ENCODE results near the gene GFPT1. TPM values are rescaled to one million over a fixed set of nuclear protein-coding genes. Genes with fewer than 3 reads are reported as not detected.

GFPT1 gene
- total and polyA plus RNA-seq, 9 of the 15 experiments (the other 6 are each of a cell fraction or from before 2014, with no cell fraction given): 6.6 to 38.3 (median 15.9) TPM

DNA sequence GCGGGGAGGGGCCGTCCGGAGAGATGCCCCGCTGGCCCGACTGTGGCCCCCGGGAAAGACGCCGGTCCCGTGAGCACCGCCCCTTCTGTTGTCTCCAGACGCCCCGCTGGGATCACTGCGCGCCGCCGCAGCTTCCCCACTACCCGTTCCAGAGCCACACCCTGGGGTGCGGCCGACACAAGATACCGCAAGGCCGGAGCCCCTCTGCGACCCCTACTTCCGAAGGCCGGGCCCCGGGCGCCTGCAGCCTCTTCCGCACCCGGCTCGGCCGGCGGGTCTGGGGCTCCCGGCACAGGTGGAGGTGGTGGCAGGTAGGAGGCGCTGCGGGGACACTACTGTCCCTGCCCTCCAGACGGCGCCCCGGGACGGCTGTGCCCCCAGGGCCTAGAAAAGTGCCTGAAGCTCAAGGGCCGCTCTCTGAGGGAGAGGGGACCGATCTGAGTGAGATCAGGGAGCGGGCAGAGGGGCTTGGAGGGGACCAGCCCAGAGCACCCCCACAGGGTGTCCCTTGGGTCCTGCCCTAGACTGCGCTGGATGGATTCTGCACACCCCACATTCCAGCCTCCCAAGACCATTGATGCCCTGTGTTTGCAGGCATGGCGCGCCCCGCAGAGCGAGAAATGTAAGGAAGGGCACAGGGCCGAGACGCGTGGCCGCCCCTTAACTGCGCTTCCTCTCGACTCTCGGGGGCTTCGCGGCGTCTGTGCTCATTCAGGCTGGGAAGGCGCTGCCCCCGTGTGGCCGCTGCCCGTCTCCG lies 80.0 kb downstream of the GFPT1 start (continued):
- TF ChIP-seq, protein P1, sequence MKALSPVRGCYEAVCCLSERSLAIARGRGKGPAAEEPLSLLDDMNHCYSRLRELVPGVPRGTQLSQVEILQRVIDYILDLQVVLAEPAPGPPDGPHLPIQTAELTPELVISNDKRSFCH (CRISPR knock-in tag; IDR thresholded peaks at IDR 0.05): no peak
- TF ChIP-seq, protein P1 (tag; IDR thresholded peaks at IDR 0.05): no peak
- peak; percentile 63; the same call in 1 of the 2 replicates for TF ChIP-seq NR2C2 (CRISPR knock-in tag; IDR thresholded peaks at IDR 0.05)
- no peak for TF ChIP-seq NR2C2 (tag; IDR thresholded peaks at IDR 0.05)
- no peak for TF ChIP-seq ZNF75A (CRISPR knock-in tag; IDR thresholded peaks at IDR 0.05)
- TF ChIP-seq GATAD2B (IDR thresholded peaks at IDR 0.05; ENCODE audit: borderline replicate concordance): no peak
- TF ChIP-seq MCM3 (IDR thresholded peaks at IDR 0.05): no peak
- TF ChIP-seq, protein P2, sequence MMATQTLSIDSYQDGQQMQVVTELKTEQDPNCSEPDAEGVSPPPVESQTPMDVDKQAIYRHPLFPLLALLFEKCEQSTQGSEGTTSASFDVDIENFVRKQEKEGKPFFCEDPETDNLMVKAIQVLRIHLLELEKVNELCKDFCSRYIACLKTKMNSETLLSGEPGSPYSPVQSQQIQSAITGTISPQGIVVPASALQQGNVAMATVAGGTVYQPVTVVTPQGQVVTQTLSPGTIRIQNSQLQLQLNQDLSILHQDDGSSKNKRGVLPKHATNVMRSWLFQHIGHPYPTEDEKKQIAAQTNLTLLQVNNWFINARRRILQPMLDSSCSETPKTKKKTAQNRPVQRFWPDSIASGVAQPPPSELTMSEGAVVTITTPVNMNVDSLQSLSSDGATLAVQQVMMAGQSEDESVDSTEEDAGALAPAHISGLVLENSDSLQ (IDR thresholded peaks at IDR 0.05): no peak
- TF ChIP-seq HDAC6 (IDR thresholded peaks at IDR 0.05; ENCODE audit: low read depth, low read length): no peak
- TF ChIP-seq NR1H2 (CRISPR knock-in tag; IDR thresholded peaks at IDR 0.05): 0 out of 2 replicates have a peak, but pooled peaks have one; percentile 41
- TF ChIP-seq, protein P3, sequence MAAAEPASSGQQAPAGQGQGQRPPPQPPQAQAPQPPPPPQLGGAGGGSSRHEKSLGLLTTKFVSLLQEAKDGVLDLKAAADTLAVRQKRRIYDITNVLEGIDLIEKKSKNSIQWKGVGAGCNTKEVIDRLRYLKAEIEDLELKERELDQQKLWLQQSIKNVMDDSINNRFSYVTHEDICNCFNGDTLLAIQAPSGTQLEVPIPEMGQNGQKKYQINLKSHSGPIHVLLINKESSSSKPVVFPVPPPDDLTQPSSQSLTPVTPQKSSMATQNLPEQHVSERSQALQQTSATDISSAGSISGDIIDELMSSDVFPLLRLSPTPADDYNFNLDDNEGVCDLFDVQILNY (CRISPR knock-in tag; IDR thresholded peaks at IDR 0.05): no peak
- TF ChIP-seq WHSC1 (IDR thresholded peaks at IDR 0.05; ENCODE audit: low read length): no peak
- TF ChIP-seq, protein P4, sequence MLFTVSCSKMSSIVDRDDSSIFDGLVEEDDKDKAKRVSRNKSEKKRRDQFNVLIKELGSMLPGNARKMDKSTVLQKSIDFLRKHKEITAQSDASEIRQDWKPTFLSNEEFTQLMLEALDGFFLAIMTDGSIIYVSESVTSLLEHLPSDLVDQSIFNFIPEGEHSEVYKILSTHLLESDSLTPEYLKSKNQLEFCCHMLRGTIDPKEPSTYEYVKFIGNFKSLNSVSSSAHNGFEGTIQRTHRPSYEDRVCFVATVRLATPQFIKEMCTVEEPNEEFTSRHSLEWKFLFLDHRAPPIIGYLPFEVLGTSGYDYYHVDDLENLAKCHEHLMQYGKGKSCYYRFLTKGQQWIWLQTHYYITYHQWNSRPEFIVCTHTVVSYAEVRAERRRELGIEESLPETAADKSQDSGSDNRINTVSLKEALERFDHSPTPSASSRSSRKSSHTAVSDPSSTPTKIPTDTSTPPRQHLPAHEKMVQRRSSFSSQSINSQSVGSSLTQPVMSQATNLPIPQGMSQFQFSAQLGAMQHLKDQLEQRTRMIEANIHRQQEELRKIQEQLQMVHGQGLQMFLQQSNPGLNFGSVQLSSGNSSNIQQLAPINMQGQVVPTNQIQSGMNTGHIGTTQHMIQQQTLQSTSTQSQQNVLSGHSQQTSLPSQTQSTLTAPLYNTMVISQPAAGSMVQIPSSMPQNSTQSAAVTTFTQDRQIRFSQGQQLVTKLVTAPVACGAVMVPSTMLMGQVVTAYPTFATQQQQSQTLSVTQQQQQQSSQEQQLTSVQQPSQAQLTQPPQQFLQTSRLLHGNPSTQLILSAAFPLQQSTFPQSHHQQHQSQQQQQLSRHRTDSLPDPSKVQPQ (CRISPR knock-in tag; IDR thresholded peaks at IDR 0.05; ENCODE audit: borderline replicate concordance): no peak
- no peak for TF ChIP-seq ZNF224 (CRISPR knock-in tag; IDR thresholded peaks at IDR 0.05)
- TF ChIP-seq, protein P5, sequence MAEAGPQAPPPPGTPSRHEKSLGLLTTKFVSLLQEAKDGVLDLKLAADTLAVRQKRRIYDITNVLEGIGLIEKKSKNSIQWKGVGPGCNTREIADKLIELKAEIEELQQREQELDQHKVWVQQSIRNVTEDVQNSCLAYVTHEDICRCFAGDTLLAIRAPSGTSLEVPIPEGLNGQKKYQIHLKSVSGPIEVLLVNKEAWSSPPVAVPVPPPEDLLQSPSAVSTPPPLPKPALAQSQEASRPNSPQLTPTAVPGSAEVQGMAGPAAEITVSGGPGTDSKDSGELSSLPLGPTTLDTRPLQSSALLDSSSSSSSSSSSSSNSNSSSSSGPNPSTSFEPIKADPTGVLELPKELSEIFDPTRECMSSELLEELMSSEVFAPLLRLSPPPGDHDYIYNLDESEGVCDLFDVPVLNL (CRISPR knock-in tag; IDR thresholded peaks at IDR 0.05; ENCODE audit: low read depth): no peak
- no peak for TF ChIP-seq NONO (IDR thresholded peaks at IDR 0.05; ENCODE audit: low read depth in 2 of 2, low read length in 1 of 2)
- TF ChIP-seq ZNF699 (CRISPR knock-in tag; IDR thresholded peaks at IDR 0.05; ENCODE audit: insufficient replicate concordance): no peak
- TF ChIP-seq HDAC3 (IDR thresholded peaks at IDR 0.05; ENCODE audit: borderline replicate concordance, partially characterized antibody): no peak
- no peak for TF ChIP-seq CREBBP (IDR thresholded peaks at IDR 0.05; ENCODE audit: low read depth, low read length)
- no peak for TF ChIP-seq BCL6 (CRISPR knock-in tag; IDR thresholded peaks at IDR 0.05)
- peak; percentile 78 for TF ChIP-seq SMC3 (conservative IDR thresholded peaks at IDR 0.05; ENCODE audit: insufficient read depth, low read depth, low read length)
- 0 out of 2 replicates have a peak, but pooled peaks have one; percentile 34 for TF ChIP-seq XRCC5 (IDR thresholded peaks at IDR 0.05; ENCODE audit: low read depth, low read length)
- no peak for TF ChIP-seq ESRRA (IDR thresholded peaks at IDR 0.05; ENCODE audit: borderline replicate concordance, low read depth)
